GM19043 (cell line): ENCODE results near the gene CTTNBP2NL.
"Not testable (repeated sequence)": the region's sequence is repeated elsewhere in the genome, so short reads cannot be mapped to it uniquely, and the experiment has no call there.

Source experiments
- ATAC-seq: cut with Tn5 transposase; IDR thresholded peaks from one replicate; pipeline ENCODE4 v1.9.1; 2021; ENCODE audit warnings: low read depth; ENCODE audit not compliant: unreplicated experiment

Gene CTTNBP2NL

DNA sequence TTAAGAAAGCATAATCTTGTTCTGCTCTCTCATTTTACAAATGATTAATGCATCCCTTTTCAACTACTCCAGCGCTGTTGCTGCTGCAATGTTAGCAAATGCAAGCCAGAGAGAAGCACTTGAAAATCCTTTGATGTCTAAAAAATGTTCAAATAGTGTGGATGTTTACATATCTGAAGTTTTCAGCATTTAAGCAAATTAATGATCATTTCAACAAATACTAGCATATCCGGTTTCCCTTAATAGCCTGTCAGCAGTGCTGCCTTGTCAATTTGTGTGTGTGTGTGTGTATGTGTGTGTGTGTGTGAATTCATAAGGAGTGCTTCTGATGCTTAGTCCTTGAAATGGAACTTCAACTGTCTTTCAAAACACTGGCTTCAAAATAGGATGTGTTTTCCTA, 64.6 kb downstream of the CTTNBP2NL start:
- ATAC-seq, result no peak

DNA sequence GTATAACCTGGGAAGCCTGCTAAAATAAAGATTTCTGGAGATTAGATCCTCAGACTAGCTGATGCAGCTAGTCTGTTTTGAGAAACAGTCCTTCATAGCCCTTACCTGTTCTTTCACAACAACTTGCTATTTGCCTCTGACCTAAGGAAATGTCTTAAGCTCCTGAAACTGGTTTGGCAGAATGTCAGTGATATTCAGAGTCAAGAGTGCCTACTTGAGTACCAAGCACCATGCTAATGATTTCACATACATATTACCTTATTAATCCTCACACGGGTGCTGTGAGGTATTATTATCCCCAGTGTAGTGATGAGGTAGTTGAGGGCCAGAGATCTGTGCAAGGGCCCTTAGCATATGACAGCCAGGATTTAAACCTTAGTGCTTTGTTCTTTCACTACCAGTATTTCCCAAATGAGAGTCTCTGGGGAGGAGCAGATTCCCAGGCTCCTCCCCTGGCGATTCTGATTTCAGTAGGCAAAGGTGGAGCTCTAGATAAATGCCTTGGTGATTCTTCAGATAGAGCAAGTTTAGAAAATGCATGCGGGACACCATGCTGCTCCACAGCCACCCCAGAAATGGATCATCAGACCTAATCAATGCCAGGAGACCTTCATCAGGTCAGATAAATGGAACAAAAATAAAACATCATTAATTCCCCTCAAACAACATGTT, 65.3 kb downstream of the CTTNBP2NL start:
- no peak for ATAC-seq

DNA sequence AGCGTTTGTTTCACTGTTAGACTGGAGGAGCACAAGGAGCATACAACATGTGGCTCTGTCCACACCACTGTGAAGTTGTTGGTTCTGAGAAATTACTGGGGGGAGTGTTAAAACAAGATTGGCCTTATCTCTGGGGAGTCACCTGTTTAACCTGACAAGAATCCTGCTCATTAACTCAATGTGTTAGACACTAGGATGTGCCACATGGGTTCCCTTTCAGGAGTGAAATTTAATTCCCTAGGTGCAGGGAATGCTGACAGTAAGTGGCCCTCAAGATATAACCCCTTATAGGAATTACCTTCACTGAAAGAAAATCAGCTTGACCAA, 66.9 kb downstream of the CTTNBP2NL start:
- ATAC-seq, result no peak

DNA sequence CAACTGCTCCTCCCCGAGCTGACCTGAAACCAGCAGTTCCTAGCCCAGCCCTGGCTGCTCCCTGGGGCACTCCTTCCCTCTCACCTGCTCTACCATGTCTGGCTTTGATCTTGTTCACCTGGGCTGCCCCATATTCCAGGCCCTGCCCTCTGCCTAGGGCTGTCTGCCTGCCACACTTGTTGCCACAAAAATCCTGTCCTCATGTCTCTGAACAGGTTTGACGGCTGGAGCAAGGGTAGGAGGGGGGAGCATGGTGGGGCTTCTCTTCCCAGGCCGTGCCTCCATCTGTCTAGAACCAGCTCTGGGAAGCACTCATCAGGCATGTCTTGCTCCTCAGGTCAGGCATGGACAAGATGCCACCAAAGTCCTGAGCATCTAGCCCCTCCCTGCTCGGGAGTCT, 68.5 kb downstream of the CTTNBP2NL start:
- no peak for ATAC-seq

DNA sequence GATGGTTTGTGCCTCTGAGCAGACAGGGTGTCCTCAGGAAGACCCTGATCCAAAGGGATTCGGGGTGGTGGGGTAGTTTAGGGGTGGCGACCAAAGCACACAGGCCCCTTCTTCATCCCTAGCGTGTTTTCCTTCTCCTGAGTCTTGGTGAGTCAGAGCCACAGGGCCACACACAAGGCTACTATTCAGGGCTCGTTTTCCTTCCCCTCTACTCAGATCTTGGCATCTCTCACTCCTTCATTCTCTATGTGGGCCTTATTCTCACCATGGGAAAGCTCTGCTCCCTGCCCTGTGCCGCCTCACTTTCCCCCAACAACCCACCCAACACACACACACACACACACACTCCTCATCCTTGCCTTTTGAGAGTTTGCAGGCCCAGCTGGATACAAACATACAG, 69.1 kb downstream of the CTTNBP2NL start:
- no peak for ATAC-seq

DNA sequence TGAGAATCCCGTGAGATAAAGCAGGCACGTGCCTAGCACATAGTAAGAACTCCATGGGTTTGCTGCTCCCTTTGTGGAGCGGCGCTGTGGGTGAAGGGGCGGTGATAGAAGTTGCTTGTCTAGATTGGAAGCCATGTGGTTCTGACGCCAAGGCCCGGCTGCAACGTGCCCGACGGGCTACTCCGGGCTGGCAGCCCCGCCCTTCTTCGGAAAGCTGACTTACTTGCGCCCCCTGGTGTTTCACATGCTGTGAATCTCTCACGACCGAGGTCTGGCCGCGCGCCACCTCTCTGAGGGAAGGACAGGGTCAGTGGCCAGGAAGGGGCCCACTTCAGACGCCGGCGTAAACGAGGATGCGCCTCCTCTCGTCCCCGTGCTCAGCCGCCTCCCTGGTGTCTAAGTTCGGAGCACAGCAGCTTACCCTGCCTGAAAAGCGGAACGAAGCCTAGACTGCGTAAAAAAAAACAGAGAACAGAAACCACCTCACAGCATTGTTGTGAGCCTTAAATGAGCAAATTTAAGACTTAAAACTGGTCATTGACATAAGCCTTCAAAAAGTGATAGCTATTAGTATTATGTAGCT, 70.2 kb downstream of the CTTNBP2NL start:
- ATAC-seq, result peak; percentile 86

DNA sequence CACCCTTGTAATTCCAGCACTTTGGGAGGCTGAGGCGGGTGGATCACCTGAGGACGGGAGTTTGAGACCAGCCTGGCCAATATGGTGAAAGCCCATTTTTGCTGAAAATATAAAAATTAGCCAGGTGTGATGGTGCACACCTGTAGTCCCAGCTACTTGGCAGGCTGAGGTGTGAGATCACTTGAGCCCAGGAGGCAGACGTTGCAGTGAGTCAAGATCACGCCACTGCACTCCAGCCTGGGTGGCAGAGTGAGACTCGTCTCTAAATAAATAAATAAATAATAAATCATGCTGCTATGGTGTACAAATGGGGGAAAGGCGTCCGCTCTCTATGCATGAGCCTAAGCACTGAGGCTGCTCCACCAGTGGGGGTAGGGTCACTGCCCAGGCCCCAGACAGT, 74.3 kb downstream of the CTTNBP2NL start:
- not testable (repeated sequence) for ATAC-seq

DNA sequence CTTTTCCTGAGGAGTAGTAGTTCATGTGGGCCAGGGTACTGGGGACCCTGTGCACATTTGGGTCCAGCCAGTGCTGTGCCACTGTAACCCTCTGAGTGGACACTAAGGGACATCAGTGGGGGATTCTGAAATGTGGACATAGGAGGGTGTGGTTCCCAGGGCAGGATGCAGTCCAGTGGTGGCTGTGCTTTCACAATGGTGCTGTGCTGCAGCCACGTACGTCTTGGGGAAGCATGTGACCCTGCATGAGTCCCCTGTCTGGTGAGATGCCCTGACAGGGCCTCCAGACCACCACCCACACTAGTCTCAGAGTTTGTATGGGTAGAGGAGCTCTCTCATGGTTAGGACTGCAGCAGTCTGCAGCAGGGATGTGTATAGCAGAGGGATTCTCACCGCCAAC, 75.0 kb downstream of the CTTNBP2NL start:
- ATAC-seq, result no peak

DNA sequence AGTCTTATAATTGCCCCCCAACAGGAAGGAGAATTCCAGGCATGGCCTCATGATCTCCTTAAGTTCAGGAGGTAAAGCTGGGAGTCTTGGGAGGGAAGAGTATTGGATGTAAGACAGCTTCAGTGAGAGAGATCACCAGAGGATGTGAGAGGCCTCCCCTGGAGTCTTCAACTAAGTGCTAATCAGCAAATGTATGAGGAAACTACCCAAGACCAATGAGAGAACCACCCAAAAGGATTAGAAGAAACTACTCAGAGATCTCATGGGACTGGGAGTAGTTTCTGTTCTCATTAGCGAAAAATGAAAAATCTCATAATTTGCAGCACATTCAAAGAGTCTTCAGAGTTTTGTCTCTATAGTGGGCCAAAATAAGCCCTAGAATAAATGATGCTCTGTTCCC, 76.1 kb downstream of the CTTNBP2NL start:
- no peak for ATAC-seq

DNA sequence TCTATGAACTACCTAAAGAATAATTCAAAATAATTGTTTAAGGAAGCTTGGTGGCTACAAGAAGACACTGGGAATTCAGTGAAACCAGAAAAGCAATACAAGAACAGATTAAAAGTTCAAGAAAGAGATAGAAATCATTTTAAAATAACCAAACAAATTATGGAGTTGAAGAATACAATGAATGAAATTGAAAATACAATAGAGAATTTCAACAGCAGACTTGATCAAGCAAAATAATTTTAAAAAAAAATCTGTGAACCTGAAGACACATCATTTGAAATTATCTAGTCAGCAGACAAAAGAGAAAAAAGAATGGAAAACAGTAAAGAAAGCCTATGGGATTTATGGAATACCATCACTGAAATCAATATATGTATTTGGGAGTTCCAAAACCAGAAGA, 81.5 kb downstream of the CTTNBP2NL start:
- no peak for ATAC-seq

DNA sequence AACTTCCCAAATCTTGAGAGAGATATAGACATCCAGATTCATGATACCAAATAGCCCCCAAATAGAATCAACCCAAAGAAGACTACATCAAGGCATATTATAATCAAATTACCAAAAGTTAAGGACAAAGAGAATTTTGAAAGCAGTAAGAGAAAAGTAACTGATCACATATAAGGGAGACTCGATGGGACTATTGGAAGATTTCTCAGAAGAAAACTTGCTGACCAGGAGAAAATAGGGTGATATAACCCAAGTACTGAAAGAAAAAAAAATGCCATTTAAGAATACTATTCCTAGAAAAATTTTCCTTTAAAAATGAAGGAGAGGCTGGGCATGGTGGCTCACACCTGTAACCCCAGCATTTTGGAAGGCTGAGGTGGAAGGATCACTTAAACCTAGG, 82.3 kb downstream of the CTTNBP2NL start:
- ATAC-seq, result no peak

DNA sequence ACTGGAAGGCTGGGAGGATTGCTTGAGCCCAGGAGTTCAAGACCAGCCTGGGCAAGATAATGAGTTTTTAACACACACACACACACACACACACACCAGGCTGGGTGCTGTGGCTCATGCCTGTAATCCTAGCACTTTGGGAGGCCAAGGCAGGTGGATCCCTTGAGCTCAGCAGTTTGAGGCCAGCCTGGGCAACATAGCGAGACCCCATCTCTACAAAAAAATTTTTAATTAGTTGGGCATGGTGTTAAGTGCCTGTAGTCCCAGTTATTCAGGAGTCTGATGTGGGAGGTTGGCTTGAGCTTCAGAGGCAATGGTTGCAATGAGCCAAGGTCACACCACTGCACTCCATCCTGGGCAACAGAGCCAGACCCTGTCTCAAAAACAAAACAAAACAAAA, 90.0 kb downstream of the CTTNBP2NL start:
- ATAC-seq, result not testable (repeated sequence)

DNA sequence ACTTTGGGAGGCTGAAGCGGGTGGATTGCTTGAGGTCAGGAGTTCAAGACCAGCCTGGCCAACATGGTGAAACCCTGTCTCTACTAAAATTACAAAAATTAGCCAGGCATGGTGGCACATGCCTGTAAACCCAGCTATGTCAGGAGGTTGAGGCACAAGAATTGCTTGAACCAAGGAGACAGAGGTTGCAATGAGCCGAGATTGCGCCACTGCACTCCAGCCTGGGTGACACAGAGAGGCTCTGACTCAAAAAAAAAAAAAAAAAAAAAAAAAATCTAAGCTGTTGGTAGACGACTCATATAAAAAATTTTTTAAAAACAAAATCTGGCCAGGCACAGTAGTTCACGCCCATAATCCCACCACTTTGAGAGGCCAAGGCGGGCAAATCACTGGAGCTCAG, 91.7 kb downstream of the CTTNBP2NL start:
- not testable (repeated sequence) for ATAC-seq

DNA sequence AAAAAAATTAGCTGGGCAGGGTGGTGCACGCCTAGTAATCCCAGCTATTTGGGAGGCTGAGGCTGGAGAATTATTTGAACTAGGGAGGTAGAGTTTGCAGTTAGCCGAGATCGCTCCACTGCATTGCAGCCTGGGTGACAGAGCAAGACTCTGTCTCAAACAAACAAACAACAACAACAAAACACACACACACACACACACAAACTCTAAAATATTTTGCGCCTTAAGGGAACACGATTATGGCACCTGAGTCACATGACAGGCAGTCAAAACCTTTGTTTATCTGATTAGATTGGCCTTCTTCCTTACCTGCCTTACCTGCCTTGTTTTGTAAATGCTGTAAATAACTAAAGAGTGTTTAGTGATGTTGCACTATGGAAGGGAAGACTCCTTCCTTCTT, 92.1 kb downstream of the CTTNBP2NL start:
- ATAC-seq, result no peak

DNA sequence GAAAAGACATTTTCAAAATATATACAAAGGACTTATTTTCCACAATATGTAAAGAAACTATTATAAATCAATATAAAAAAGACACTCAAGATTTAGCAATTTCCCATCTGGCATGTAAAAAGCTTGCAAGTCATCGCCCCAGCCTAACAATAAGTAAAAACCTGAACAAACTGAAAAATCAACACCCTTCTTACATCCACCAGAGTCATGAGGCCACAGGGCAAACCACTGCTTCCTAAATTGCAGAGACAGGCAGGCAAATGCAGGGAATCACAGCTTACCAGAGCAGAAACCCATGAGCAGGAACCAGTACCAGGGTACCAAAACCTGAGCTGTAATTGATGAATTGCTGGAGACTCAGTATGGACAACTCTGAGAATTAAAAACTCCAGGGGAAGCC, 96.1 kb downstream of the CTTNBP2NL start:
- no peak for ATAC-seq

DNA sequence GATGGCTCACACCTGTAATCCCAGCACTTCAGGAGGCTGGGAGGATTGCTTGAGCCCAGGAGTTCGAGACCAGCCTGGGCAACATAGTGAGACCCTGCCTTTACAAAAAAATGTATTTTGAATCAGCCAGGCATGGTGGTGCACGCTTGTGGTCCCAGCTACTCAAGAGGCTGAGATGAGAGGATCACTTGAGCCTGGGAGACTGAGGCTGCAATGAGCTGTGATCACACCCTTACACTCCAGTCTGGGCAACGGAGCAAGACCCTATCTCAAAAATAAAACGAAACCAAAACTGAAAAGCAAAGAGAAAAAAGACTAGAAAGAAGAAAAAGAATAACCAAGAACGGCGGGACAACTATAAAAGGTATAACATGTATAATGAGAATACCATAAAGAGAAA, 97.3 kb downstream of the CTTNBP2NL start:
- no peak for ATAC-seq

DNA sequence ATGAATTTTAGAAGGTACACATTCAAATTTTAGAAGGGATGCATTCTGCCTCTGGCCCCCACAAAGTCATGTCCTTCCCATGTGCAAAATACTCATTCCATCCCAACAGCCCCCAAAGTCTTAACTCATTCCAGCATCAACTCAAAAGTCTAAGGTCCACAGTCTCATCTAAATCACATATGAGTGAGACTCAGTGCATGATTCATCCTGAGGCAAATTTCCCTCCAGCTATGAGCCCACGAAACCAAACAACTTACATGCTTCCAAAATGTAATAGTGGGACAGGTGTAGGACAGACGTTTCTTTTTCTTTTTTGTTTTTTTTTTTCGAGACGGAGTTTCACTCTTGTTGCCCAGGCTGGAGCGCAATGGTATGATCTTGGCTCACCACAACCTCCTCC, 100.3 kb downstream of the CTTNBP2NL start:
- ATAC-seq, result no peak

DNA sequence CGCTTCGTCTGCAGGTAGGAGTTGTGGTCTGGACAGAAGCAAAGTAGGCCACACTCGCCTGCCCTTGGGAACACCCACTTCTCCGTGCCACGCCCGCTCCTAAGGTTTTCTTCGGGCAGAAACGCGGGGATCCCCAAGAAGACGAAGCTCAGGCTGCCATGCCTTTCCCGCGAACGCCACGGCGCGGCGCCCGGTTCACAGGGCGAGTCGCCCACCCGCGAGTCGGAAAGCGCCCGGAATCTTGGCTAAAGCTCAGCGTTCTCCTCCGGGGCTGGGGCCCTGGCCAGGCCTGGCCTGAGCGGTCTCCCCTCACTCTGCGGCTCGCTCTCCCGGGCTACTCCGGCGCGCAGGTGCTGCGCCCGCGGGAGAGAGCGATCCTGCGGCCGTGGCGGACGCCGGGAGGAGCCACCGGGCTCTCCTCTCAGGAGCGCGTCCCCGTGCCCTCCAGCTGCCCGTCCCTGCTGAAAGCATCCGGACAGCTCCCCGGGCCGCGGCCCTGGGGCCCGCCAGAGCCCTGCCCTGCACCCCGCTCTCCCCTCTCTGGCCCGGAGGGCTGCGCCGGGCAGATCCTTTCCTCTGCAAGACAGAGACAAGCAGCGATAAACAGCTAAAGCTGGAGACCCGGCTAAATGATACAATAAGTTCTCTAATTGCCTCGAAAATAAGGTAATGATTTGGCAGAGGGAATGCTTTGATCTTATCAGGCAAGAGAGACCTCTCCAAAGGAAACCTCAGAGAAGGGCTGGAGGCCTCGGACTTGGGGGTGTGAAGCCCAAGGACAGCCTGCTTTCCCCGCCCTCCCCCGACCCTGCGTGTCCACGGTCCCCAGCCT, 106.0 kb downstream of the CTTNBP2NL start:
- ATAC-seq, result no peak

DNA sequence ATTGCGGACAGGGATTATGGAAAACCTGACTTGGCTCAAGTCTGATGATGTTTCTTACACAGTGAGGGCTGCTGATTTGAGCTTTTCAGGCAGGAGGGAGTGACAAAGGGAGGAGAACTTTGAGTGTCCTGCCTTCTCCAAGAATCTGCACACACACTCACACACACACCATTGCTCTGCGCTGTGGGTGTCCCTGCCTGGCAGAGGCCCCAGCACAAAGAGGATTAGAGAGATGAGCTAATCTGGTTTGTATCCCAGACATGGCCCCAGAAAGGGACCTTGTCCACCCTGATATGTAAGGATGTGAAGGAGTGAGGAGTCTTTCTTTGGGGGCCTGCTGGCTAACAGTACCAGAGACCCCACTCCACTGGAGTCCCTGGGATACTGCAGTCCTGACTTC, 106.8 kb downstream of the CTTNBP2NL start:
- ATAC-seq, result no peak

DNA sequence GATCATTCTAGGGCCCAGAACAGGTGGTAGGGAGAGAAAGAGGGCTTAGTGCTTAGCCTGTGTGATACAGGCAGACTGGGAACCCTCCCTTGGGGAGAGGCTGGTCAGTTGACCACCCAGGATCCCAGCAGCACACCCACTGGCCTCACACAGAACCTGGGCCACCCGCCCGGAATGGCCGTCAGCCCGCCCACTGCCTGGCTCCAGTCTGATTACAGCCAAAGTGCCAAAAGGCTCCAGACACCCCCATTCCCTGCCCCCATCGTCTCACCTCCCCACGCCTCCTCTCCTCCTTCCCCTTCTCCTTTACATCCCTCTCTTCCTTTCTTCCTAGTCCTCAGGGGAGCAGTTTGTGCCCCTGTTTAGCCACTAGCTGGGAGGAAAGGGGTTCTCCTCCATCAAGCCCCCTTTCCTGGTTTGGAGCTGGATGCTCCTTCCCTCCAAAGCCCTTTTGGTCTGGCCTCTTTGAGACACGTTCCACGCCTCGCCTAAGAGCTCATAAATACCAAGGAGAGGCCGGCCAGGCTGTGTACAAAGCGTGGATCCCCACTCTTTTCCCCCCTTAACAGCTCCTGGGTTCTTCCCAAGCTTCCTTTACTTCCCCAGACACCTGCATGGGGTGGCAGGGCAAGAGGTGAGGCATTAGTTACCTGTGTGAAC, 108.1 kb downstream of the CTTNBP2NL start:
- no peak for ATAC-seq

DNA sequence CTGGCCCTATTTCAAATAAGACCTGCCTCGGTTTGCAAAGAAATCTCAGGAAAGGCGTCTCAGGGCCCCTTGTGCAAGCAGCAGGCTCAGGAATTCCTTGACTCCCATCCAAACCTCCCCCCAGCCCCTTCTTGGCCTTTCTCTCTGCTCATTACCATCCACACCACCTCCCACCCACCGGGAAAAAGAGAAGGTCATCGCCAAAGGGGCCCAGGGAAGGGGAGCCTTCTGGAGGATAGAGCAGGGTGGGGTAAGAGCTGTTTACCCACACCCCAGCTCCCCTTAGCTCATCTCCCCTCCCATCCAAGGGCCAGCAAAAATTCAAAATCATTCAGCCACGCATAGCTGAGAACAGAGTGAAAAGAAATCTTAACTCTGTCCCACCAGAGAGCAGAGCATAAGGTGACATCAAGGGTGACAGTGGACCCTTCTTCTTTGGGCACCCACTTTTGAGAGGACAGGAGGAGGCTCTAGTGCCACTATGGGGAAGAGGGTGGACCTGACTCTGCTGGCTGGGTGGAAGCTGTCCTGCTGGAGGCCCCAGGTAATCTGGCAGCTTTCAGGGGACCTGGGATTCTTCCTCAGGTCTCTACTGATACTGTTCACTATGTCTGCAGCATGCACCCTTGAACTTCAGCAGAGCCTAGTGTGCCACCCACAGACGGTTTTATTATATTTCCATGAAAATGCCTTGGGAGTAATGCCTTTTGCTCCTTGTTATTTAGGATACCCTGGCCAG, 108.8 kb downstream of the CTTNBP2NL start:
- ATAC-seq, result no peak
